Upper lobe of left lung (tissue), 6 donors: Measurements from ENCODE around the gene SPINDOC. TPM values are rescaled to one million over a fixed set of nuclear protein-coding genes. Genes with fewer than 3 reads are reported as not detected.
A peak's percentile ranks its signal among the peaks of the same experiment; 100 is the strongest.

Experiments used
- ATAC-seq, 2 donors: fragments of 200-7000 bp; cut with Tn5 transposase; one replicate each; pipeline ENCODE4 v1.9.1; 2022; ENCODE audit warnings: mild to moderate bottlenecking in 2 of 2, moderate library complexity in 2 of 2; ENCODE audit not compliant: low FRiP score in 2 of 2
- DNase-seq, 2 donors: peaks; one replicate each; pipeline ENCODE4 v3.0.0-alpha.2; 2019 to 2020
- H3K27ac ChIP-seq, 4 donors: fragments of 200-600 bp; sonication (generic); one replicate each; pipeline ENCODE4 v1.5.1; 2016 to 2019
- H3K27me3 ChIP-seq, 4 donors: fragments of 200-600 bp; sonication (generic); one replicate each; pipeline ENCODE4 v1.5.1; 2017 to 2019
- H3K36me3 ChIP-seq, 4 donors: fragments of 200-600 bp; sonication (generic); one replicate each; pipeline ENCODE4 v1.5.1; 2016 to 2019
- H3K4me1 ChIP-seq, 4 donors: fragments of 200-600 bp; sonication (generic); one replicate each; pipeline ENCODE4 v1.5.1; 2018 to 2019
- H3K4me3 ChIP-seq, 4 donors: fragments of 200-600 bp; sonication (generic); one replicate each; pipeline ENCODE4 v1.5.1; 2017 to 2019; ENCODE audit warnings: mild to moderate bottlenecking in 2 of 4, moderate library complexity in 1 of 4
- H3K9me3 ChIP-seq, 4 donors: fragments of 200-600 bp; sonication (generic); one replicate each; pipeline ENCODE4 v1.5.1; 2018 to 2019
- CTCF ChIP-seq, 6 experiments: fragments of 450-650 bp in 4 of 6; fragments of 200-600 bp in 2 of 6; sonication (generic) in 2 of 6; IDR thresholded peaks; one replicate each; pipeline ENCODE4 v1.5.1; 2016 to 2019; ENCODE audit warnings: antibody characterized with exemption in 6 of 6
- EP300 ChIP-seq, 4 donors: sonication (generic); formaldehyde crosslinking; IDR thresholded peaks; one replicate each; pipeline ENCODE4 v1.5.1; 2017; ENCODE audit warnings: antibody characterized with exemption in 4 of 4, control low read depth in 2 of 4
- POLR2A ChIP-seq, 4 donors: fragments of 450-650 bp; IDR thresholded peaks; one replicate each; pipeline ENCODE4 v1.5.1; 2016 to 2017; ENCODE audit warnings: antibody characterized with exemption in 4 of 4, mild to moderate bottlenecking in 2 of 4
- POLR2AphosphoS5 ChIP-seq, 2 donors: sonication (generic); formaldehyde crosslinking; IDR thresholded peaks; one replicate each; pipeline ENCODE4 v1.5.1; 2017; ENCODE audit warnings: antibody characterized with exemption in 2 of 2
- WGBS, 2 donors: methylation state at CpG; one replicate each; pipeline ENCODE4 v1.1.5; 2017 to 2018; 5-methylcytosine and 5-hydroxymethylcytosine counted together
- total RNA-seq, 6 donors: library from RNA; depleted of rRNA in 4 of 6; stranded (reverse); fragments of >200 nt in 4 of 6; gene quantifications; one replicate each; pipeline versions ENCODE4 v1.1.0 to v1.2.1, GENCODE V29; 2016 to 2021
- donor health status: DM: no; HTN: no; CAD: no; lungs with moderate emphysema.
- donor health status: DM: no; HTN: yes; CAD: no; lungs with severe emphysema.

SPINDOC gene
- total RNA-seq, 6 donors from 2014 or later, result 9.0 to 22.5 (median 16.3) TPM

- Histone ChIP-seq H3K36me3 (peaks cover 0 to 20% (median 7%) of the 10 kb centered on the region in 4 donors), H3K27ac (peak overlapping the region; percentile 86 to 98 (median 90)), H3K9me3 (no peaks in the 10 kb centered on the region), H3K4me1 (peaks cover 61 to 82% (median 71%) of the 10 kb centered on the region in 4 donors), H3K4me3 (peak overlapping the region in 2 of 4 donors; percentile 90 to 94), H3K27me3 (no peaks in the 10 kb centered on the region)
- WGBS, 2 donors, result 38 to 39% methylated on average over 3 of the region's 3 CpGs
- ATAC-seq (no peak), DNase-seq (peak in 1 of 2 donors; percentile 86)
- TF ChIP-seq CTCF (IDR thresholded peaks at IDR 0.05) (no peak), POLR2AphosphoS5 (IDR thresholded peaks at IDR 0.05) (peak in 1 of 2 donors; percentile 46), EP300 (IDR thresholded peaks at IDR 0.05) (no peak), POLR2A (IDR thresholded peaks at IDR 0.05) (peak in 1 of 4 donors; percentile 42)
Observed at GRCh38 chr11:63841554-63841953, 28.3 kb downstream of the SPINDOC start.

GRCh38 chr11:63843041-63843440 lies 29.8 kb downstream of the SPINDOC start:
- no peaks in the 10 kb centered on the region for H3K27me3 ChIP-seq
- no peaks in the 10 kb centered on the region for H3K9me3 ChIP-seq
- peaks cover 67 to 88% (median 75%) of the 10 kb centered on the region in 4 donors for H3K4me1 ChIP-seq
- 38 to 57% methylated on average over 1 of the region's 1 CpG for WGBS, 2 donors
- H3K36me3 ChIP-seq, result peaks cover 0 to 20% (median 7%) of the 10 kb centered on the region in 4 donors
- no peak overlapping the region for H3K4me3 ChIP-seq
- TF ChIP-seq POLR2A (IDR thresholded peaks at IDR 0.05), result no peak
- no peak for TF ChIP-seq CTCF (IDR thresholded peaks at IDR 0.05)
- no peak for TF ChIP-seq POLR2AphosphoS5 (IDR thresholded peaks at IDR 0.05)
- no peak for TF ChIP-seq EP300 (IDR thresholded peaks at IDR 0.05)
- DNase-seq (no peak), ATAC-seq (no peak)
- H3K27ac ChIP-seq, result peak overlapping the region in 3 of 4 donors; percentile 10 to 98 (median 72)

- no peak for TF ChIP-seq CTCF (IDR thresholded peaks at IDR 0.05)
- no peak for TF ChIP-seq POLR2AphosphoS5 (IDR thresholded peaks at IDR 0.05)
- TF ChIP-seq EP300 (IDR thresholded peaks at IDR 0.05), result no peak
- no peak for TF ChIP-seq POLR2A (IDR thresholded peaks at IDR 0.05)
- Histone ChIP-seq H3K27ac (peak overlapping the region; percentile 0 to 72 (median 50)), H3K36me3 (peaks cover 0 to 20% (median 7%) of the 10 kb centered on the region in 4 donors), H3K4me1 (peaks cover 72 to 85% (median 76%) of the 10 kb centered on the region in 4 donors), H3K9me3 (no peaks in the 10 kb centered on the region), H3K27me3 (no peaks in the 10 kb centered on the region), H3K4me3 (no peak overlapping the region)
- no peak for DNase-seq
- WGBS, 2 donors, result 84 to 91% methylated on average over 4 of the region's 4 CpGs
- no peak for ATAC-seq
Observed at GRCh38 chr11:63844836-63845235, 31.6 kb downstream of the SPINDOC start.

DNA sequence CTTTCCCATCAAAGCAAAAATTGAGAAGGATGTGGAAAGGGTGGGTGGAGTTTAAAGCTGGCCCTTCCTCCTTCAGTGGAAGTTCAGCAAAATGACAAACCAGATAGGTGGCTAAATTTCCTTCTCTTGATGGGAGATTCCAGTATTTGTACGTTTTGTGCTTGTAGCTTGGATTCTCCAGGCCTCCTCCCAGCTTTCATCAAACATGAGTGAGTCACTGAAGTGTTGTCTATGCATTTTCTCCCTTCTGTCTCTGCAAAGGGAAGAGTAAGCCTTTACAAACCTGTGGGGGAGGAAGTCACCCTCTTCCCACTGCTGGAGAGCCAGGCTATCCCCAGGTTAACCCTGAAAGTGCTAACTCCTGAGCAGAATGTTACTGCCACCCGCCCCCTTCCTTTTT lies 32.0 kb downstream of the SPINDOC start:
- Histone ChIP-seq H3K27ac (peak overlapping the region; percentile 0 to 72 (median 50)), H3K36me3 (peaks cover 0 to 20% (median 7%) of the 10 kb centered on the region in 4 donors), H3K4me1 (peaks cover 73 to 83% (median 77%) of the 10 kb centered on the region in 4 donors), H3K9me3 (no peaks in the 10 kb centered on the region), H3K27me3 (no peaks in the 10 kb centered on the region), H3K4me3 (no peak overlapping the region)
- WGBS, 2 donors, result 47 to 51% methylated on average over 2 of the region's 2 CpGs
- DNase-seq, result no peak
- TF ChIP-seq POLR2A (IDR thresholded peaks at IDR 0.05), result no peak
- no peak for TF ChIP-seq CTCF (IDR thresholded peaks at IDR 0.05)
- TF ChIP-seq POLR2AphosphoS5 (IDR thresholded peaks at IDR 0.05), result no peak
- no peak for TF ChIP-seq EP300 (IDR thresholded peaks at IDR 0.05)
- ATAC-seq, result peak in 1 of 2 donors; percentile 44

GRCh38 chr11:63845911-63846310 lies 32.7 kb downstream of the SPINDOC start:
- Histone ChIP-seq H3K4me1 (peaks cover 71 to 82% (median 77%) of the 10 kb centered on the region in 4 donors), H3K27me3 (no peaks in the 10 kb centered on the region), H3K27ac (peak overlapping the region in 3 of 4 donors; percentile 0 to 72 (median 61)), H3K4me3 (no peak overlapping the region), H3K36me3 (peaks cover 0 to 20% (median 7%) of the 10 kb centered on the region in 4 donors), H3K9me3 (no peaks in the 10 kb centered on the region)
- no peak for TF ChIP-seq POLR2A (IDR thresholded peaks at IDR 0.05)
- TF ChIP-seq POLR2AphosphoS5 (IDR thresholded peaks at IDR 0.05), result no peak
- TF ChIP-seq EP300 (IDR thresholded peaks at IDR 0.05), result no peak
- TF ChIP-seq CTCF (IDR thresholded peaks at IDR 0.05), result no peak
- ATAC-seq, result no peak
- WGBS, 2 donors, result 91 to 92% methylated on average over 7 of the region's 7 CpGs
- no peak for DNase-seq
